GM13977 (cell line): ENCODE results near the gene ZDHHC14.

Experiments
- DNase-seq: peaks from one replicate; pipeline ENCODE4 v3.0.0; 2012; ENCODE audit warnings: low spot score
- in situ Hi-C: fragments of 300-500 bp; cut with MboI; formaldehyde crosslinking; loops from one replicate; pipeline ENCODE4 v1.12.0; 2022; ENCODE audit warnings: low sequenced_read_pairs, low pct_unique_long_range_greater_than_20kb, mixed read lengths, inconsistent platforms; ENCODE audit not compliant: unreplicated experiment
- TF ChIP-seq, protein P1 (sequence below): IDR thresholded peaks from 2 replicates; pipeline ENCODE4 v1.5.1; 2012; ENCODE audit warnings: mild to moderate bottlenecking, control low read depth; ENCODE audit not compliant: insufficient read depth; ENCODE audit errors: extremely low read depth, missing control alignments

Gene ZDHHC14

DNA sequence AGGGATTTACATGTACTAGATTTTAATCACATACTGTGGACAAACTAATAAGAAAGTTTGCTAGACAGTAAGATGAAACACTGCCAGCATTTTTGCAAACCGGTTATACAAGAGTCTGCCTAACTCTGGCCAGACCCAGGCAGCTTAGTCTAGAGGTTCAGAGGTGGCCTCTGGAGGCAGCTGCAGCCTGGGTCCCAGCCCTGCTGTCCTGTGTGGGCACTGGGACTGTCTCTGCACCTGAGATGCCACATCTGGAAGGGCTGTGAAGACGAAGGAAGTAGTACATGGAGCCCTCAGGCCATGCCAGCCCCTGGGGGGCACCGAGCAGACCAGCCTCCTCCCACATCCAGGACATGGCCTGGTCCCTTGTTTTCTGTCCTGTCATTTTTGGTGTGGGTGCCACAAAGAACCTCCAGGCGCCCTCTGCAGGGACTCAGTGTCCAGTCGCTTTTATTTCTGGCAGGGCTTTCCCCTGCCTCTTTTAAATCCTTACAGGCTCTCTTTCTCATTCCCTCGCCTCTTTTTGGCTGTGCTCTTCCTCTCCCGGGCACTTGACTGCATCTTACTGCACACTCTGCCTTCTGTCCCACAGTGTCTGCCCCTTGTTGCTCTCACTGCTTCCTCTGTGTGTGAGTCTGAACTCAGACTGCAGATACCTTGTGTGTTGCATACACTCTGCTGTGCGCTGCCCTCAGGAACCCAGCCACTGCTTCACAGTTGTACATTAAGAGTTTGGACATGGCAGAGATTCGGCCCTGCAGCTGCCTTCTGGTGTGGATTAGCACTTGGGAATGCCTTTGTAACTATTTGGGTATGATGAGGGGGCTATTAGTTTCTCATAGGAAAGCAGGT lies 216.7 kb downstream of the ZDHHC14 start:
- DNase-seq = peak; percentile 66
- in situ Hi-C loops = no loop called here
- TF ChIP-seq, protein P1, sequence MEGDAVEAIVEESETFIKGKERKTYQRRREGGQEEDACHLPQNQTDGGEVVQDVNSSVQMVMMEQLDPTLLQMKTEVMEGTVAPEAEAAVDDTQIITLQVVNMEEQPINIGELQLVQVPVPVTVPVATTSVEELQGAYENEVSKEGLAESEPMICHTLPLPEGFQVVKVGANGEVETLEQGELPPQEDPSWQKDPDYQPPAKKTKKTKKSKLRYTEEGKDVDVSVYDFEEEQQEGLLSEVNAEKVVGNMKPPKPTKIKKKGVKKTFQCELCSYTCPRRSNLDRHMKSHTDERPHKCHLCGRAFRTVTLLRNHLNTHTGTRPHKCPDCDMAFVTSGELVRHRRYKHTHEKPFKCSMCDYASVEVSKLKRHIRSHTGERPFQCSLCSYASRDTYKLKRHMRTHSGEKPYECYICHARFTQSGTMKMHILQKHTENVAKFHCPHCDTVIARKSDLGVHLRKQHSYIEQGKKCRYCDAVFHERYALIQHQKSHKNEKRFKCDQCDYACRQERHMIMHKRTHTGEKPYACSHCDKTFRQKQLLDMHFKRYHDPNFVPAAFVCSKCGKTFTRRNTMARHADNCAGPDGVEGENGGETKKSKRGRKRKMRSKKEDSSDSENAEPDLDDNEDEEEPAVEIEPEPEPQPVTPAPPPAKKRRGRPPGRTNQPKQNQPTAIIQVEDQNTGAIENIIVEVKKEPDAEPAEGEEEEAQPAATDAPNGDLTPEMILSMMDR = peak; percentile 70

DNA sequence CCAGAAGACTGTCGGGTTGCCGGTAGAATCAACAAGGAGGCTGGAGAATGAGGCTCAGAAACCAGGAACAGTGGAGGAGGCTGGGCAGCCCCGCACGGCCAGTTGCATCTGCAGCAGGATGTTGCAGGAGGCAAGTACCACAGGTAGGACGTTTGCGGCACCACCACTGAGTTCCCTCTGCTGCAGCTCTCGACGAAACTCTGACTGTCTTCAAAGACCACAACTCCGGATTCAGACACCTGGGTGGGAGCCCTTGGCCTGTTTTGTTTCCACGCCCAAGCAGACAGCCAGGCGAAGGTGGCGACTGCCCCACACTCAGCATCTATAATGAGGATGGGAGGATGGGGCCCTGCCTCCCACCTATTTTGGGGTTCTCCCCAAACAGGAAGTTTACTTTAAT lies 218.2 kb downstream of the ZDHHC14 start:
- in situ Hi-C loops = no loop called here

GRCh38 chr6:157600807-157601206 lies 219.8 kb downstream of the ZDHHC14 start:
- in situ Hi-C loops = no loop called here
- TF ChIP-seq, protein P1 = no peak
- DNase-seq = no peak

More for the DNA sequence above, 218.2 kb downstream of the ZDHHC14 start:
- peak; percentile 43 for DNase-seq
- TF ChIP-seq, protein P1 = no peak

DNA sequence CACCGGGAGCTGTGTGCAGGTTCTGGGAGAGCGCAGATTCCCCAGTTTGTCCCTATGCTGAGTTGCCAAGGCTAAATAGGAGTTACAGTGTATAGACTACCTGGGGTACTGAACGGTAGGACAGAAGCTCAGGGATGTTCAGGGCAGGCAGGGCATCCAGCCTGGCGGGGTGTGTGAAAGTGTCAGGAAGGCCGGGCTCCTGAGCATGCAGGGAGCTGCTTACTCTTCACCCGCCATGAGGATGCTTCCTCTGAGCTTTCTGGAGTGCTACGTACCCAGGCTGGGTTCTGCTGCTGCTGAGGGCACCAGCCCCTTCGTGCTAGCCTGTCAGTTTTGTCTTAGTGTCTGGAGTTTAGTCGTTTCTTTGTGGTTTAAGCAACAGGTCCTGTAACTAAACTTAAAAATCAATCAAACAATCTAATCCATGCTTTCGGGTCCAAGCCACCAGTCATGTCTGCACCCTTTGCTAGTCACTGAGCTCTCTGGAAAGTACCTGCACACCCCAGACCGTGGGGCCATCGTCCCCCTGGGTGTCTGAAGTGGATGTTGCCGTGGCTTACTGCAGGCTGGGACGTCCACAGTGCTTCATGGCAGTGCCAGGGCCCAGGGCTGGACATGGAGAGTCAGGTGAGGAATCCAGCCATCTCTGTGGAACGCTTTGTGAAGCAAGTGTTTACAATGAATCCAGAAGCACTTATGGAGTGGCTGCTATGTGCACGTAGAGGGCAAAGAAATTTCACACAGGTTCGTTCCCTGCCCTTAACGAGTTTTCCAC lies 221.7 kb downstream of the ZDHHC14 start:
- in situ Hi-C loops = no loop called here
- DNase-seq = no peak
- TF ChIP-seq, protein P1 = no peak

DNA sequence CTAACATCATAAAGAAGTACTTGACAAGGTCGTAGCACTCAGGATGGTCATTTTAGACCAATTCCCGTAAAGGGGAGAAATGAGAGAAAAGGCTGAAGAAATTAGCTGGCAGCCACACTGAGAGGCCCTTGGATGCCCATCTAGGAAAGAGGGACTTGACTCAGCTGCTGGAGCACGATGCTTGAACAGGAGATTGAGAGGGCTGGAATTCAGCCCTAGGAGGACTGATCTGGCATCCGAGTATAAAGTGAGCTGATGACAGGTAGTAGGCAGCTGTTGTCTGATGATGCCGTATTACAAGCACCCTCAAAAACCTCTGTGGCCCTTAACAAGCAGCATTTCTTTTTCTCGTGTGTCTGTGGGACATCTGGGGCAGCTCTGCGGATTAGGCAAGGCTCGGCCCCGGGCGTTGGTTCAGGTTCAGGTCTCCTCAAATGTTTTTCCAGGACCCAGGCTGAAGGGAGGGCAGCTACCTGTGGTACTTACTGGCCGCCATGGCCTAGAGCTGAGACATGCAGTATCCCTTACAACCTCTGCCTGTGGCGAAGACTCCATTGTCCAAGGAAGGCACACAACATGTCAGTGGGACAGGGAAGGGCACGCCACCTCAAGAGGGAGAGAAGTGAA lies 222.4 kb downstream of the ZDHHC14 start:
- no peak for DNase-seq
- in situ Hi-C loops = no loop called here
- TF ChIP-seq, protein P1 = no peak

DNA sequence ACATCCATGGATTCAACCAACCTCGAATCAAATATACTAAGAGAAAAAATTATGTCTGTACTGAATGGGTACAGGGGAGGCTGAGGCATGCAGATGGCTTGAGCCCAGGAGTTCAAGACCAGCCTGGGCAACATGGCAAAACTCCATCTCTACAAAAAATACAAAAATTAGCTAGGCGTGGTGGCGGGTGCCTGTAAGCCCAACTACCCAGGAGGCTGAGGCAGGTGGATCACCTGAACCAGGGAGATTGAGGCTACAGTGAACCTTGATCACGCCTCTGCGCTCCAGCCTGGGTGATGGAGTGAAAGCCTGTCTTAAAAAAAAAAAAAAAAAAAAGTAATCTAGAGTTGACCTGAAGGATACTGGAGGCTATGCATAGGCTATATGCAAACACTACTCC lies 223.0 kb downstream of the ZDHHC14 start:
- no peak for DNase-seq
- TF ChIP-seq, protein P1 = no peak
- in situ Hi-C loops = no loop called here
